B cell (primary cell): ENCODE data around the gene APOBEC4. TPM values are rescaled to one million over a fixed set of nuclear protein-coding genes. Genes with fewer than 3 reads are reported as not detected.

Experiments used
- ATAC-seq: fragments of 200-7000 bp; cut with Tn5 transposase; one replicate; pipeline ENCODE4 v1.10.0; 2021; ENCODE audit warnings: low read depth, mild to moderate bottlenecking, moderate number of reproducible peaks, moderate library complexity
- CTCF ChIA-PET: fragments of 350-600 bp; sonication (Branson Sonifier 250); formaldehyde crosslinking; loops from one replicate; lab custom pipeline; 2021; ENCODE audit warnings: antibody characterized with exemption, inconsistent platforms; lab: Charles Lee
- POLR2A ChIA-PET: fragments of 350-600 bp; sonication (Branson Sonifier 250); formaldehyde crosslinking; loops from one replicate; lab custom pipeline; 2021; ENCODE audit warnings: antibody characterized with exemption; lab: Charles Lee
- DNase-seq: peaks from one replicate; pipeline ENCODE4 v3.0.0; 2013
- H2AFZ ChIP-seq: 2 replicates; pipeline ENCODE4 v1.6.1; 2012; ENCODE audit warnings: mild to moderate bottlenecking, low read depth, low read length; ENCODE audit not compliant: insufficient read depth, poor library complexity, severe bottlenecking
- H3K27ac ChIP-seq, 2 donors: 1 replicate in 1 of 2; 2 replicates in 1 of 2; pipeline ENCODE4 v1.5.1; 2012 to 2013; ENCODE audit warnings: low read length in 2 of 2, mild to moderate bottlenecking in 2 of 2, moderate library complexity in 1 of 2
- H3K27me3 ChIP-seq, 4 experiments: fragments of 200-600 bp in 1 of 4; sonication (generic) in 1 of 4; replicated peaks in 1 of 4; 1 replicate in 2 of 4; 2 replicates in 2 of 4; pipeline versions ENCODE4 v1.6.1 to v1.7.0; 2013 to 2016; ENCODE audit warnings: low read length in 3 of 4, mild to moderate bottlenecking in 2 of 4, mixed read lengths in 1 of 4, moderate library complexity in 1 of 4; ENCODE audit not compliant: insufficient read depth in 4 of 4, control insufficient read depth in 3 of 4; ENCODE audit errors: control extremely low read depth in 1 of 4
- H3K36me3 ChIP-seq, 2 experiments: replicated peaks in 1 of 2; 1 replicate in 1 of 2; 2 replicates in 1 of 2; pipeline versions ENCODE4 v1.6.1 to v1.7.1; 2013; ENCODE audit warnings: low read length in 1 of 2; ENCODE audit not compliant: insufficient read depth in 2 of 2, control insufficient read depth in 1 of 2; ENCODE audit errors: control extremely low read depth in 1 of 2, extremely low read depth in 1 of 2
- H3K4me1 ChIP-seq, 2 donors: fragments of 200-600 bp in 1 of 2; sonication (generic) in 1 of 2; 1 replicate in 1 of 2; 2 replicates in 1 of 2; pipeline versions ENCODE4 v1.5.1 to v1.6.1; 2013 to 2017; ENCODE audit warnings: low read length in 2 of 2; ENCODE audit not compliant: control insufficient read depth in 2 of 2, insufficient read depth in 2 of 2
- H3K4me2 ChIP-seq: replicated peaks from 2 replicates; pipeline ENCODE3; 2012; ENCODE audit warnings: mild to moderate bottlenecking, low read depth, low read length; ENCODE audit not compliant: poor library complexity, severe bottlenecking
- H3K4me3 ChIP-seq, 5 experiments: fragments of 200-600 bp in 1 of 5; sonication (generic) in 1 of 5; 1 replicate in 3 of 5; 2 replicates in 2 of 5; pipeline versions ENCODE4 v1.5.1 to v1.7.0; 2011 to 2016; ENCODE audit warnings: low read length in 4 of 5, mild to moderate bottlenecking in 4 of 5, low read depth in 2 of 5, control low read depth in 1 of 5, moderate library complexity in 1 of 5; ENCODE audit not compliant: insufficient read depth in 1 of 5; ENCODE audit errors: control extremely low read depth in 1 of 5, extremely low read depth in 1 of 5
- H3K79me2 ChIP-seq: fragments of 200-600 bp; sonication (generic); one replicate; pipeline ENCODE4 v1.6.0; 2016; ENCODE audit warnings: low read length; ENCODE audit not compliant: control insufficient read depth, insufficient read depth
- H3K9ac ChIP-seq: fragments of 200-600 bp; sonication (generic); 2 replicates; pipeline ENCODE4 v1.6.1; 2017; ENCODE audit warnings: mild to moderate bottlenecking, low read length, moderate library complexity
- H3K9me3 ChIP-seq, 3 donors: one replicate each; pipeline versions ENCODE4 v1.6.1 to v1.7.1; 2013; ENCODE audit warnings: low read length in 2 of 3; ENCODE audit not compliant: control insufficient read depth in 2 of 3, insufficient read depth in 1 of 3; ENCODE audit errors: control extremely low read depth in 1 of 3
- H4K20me1 ChIP-seq: 2 replicates; pipeline ENCODE4 v1.6.0; 2012; ENCODE audit warnings: mild to moderate bottlenecking, low read length; ENCODE audit not compliant: insufficient read depth, control insufficient read depth, poor library complexity, severe bottlenecking
- H3K27ac Mint-ChIP-seq: one replicate; pipeline ENCODE4 v1.8.0; 2021; ENCODE audit warnings: mixed read lengths
- H3K27me3 Mint-ChIP-seq: one replicate; pipeline ENCODE4 v1.8.0; 2021; ENCODE audit warnings: mixed read lengths
- H3K4me1 Mint-ChIP-seq: one replicate; pipeline ENCODE4 v1.8.0; 2021; ENCODE audit warnings: mixed read lengths
- H3K4me3 Mint-ChIP-seq: one replicate; pipeline ENCODE4 v1.8.0; 2021; ENCODE audit warnings: mixed read lengths
- H3K9me3 Mint-ChIP-seq: one replicate; pipeline ENCODE4 v1.8.0; 2022; ENCODE audit warnings: mixed read lengths; ENCODE audit not compliant: insufficient read depth
- EZH2 ChIP-seq: IDR thresholded peaks from 2 replicates; pipeline ENCODE4 v1.6.1; 2012; ENCODE audit warnings: borderline replicate concordance, low read depth, mild to moderate bottlenecking, moderate library complexity, low read length; ENCODE audit not compliant: insufficient read depth, poor library complexity, severe bottlenecking
- WGBS: methylation state at CpG from one replicate; pipeline ENCODE4 v1.1.5; 2013; ENCODE audit warnings: missing lambda C conversion rate; ENCODE audit not compliant: insufficient coverage; 5-methylcytosine and 5-hydroxymethylcytosine counted together
- intact Hi-C: fragments of 100-400 bp; cut with micrococcal nuclease; formaldehyde crosslinking; loops from one replicate; pipeline ENCODE4 v1.10.0; 2022
- polyA plus RNA-seq: library from polyadenylated mRNA; depleted of rRNA; stranded (reverse); fragments of >200 nt; gene quantifications from 2 replicates; pipeline ENCODE4 v1.2.3, GENCODE V29; 2012
- total RNA-seq, 2 donors: library from RNA; stranded (reverse); fragments of 120-200 nt in 1 of 2; gene quantifications; 1 replicate in 1 of 2; 2 replicates in 1 of 2; pipeline versions ENCODE4 v1.2.3 to v1.2.4, GENCODE V29; 2013 to 2022
- TF ChIP-seq, protein P1 (sequence below): fragments of 200-600 bp; IDR thresholded peaks from one replicate; pipeline ENCODE4 v1.8.0; 2022; ENCODE audit warnings: antibody characterized with exemption, mild to moderate bottlenecking

The APOBEC4 gene
- total and polyA plus RNA-seq, 2 donors (not counting 1 experiment from before 2014, with no cell fraction given) = not detected

DNA sequence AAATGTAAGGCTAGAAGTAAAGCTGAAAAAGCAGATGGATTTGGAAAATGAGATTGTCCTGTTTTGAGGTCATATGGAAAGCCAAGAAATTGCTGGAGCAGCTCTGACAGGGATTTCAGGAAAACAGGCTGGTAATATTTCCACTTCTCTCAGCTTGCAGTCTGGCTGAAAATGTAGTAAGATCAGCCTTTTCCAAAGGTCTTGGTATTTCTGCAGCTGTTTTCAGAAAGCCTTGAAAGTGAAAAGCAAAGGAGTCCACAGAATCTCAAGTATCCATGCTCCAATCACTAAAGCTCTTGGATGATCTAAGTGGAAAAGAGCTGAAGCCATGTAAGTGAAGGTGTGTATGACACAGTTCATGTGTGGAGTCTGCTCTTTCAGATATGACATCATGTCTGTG lies 41.6 kb upstream of the APOBEC4 start:
- Mint-ChIP-seq H3K27ac (no peak overlapping the region), H3K27me3 (peaks cover 3% of the 10 kb centered on the region), H3K9me3 (no peaks in the 10 kb centered on the region), H3K4me3 (no peak overlapping the region), H3K4me1 (no peaks in the 10 kb centered on the region)
- H3K4me2 ChIP-seq = no peak overlapping the region
- H2AFZ ChIP-seq = no peak overlapping the region
- no peaks in the 10 kb centered on the region for H3K27me3 ChIP-seq
- H4K20me1 ChIP-seq = no peaks in the 10 kb centered on the region
- intact Hi-C loops = no loop called here
- ChIA-PET CTCF (interaction anchor here (2.2 to 3.0 kb wide), 2 partner anchors 10 to 221 kb away, joined by 10 to 17 read pairs; no protein-coding TSS in a partner anchor), POLR2A (no interaction called here)
- no peaks in the 10 kb centered on the region for H3K4me1 ChIP-seq
- H3K36me3 ChIP-seq = no peaks in the 10 kb centered on the region
- no peaks in the 10 kb centered on the region for H3K9me3 ChIP-seq
- H3K79me2 ChIP-seq = no peaks in the 10 kb centered on the region
- no peak overlapping the region for H3K4me3 ChIP-seq
- TF ChIP-seq, protein P1, sequence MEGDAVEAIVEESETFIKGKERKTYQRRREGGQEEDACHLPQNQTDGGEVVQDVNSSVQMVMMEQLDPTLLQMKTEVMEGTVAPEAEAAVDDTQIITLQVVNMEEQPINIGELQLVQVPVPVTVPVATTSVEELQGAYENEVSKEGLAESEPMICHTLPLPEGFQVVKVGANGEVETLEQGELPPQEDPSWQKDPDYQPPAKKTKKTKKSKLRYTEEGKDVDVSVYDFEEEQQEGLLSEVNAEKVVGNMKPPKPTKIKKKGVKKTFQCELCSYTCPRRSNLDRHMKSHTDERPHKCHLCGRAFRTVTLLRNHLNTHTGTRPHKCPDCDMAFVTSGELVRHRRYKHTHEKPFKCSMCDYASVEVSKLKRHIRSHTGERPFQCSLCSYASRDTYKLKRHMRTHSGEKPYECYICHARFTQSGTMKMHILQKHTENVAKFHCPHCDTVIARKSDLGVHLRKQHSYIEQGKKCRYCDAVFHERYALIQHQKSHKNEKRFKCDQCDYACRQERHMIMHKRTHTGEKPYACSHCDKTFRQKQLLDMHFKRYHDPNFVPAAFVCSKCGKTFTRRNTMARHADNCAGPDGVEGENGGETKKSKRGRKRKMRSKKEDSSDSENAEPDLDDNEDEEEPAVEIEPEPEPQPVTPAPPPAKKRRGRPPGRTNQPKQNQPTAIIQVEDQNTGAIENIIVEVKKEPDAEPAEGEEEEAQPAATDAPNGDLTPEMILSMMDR = no peak
- TF ChIP-seq EZH2 = no peak
- no peak overlapping the region for H3K27ac ChIP-seq
- ATAC-seq (no peak), DNase-seq (no peak)
- no peak overlapping the region for H3K9ac ChIP-seq

GRCh38 chr1:183694066-183694465 lies 41.0 kb upstream of the APOBEC4 start:
- TF ChIP-seq, protein P1 = no peak
- no peak for TF ChIP-seq EZH2
- DNase-seq = no peak
- Histone ChIP-seq H3K27ac (no peak overlapping the region), H3K27me3 (no peaks in the 10 kb centered on the region), H4K20me1 (no peaks in the 10 kb centered on the region), H3K9ac (no peak overlapping the region), H2AFZ (no peak overlapping the region), H3K79me2 (no peaks in the 10 kb centered on the region), H3K4me1 (no peaks in the 10 kb centered on the region), H3K36me3 (no peaks in the 10 kb centered on the region), H3K4me2 (no peak overlapping the region), H3K4me3 (no peak overlapping the region), H3K9me3 (no peaks in the 10 kb centered on the region)
- ChIA-PET CTCF (interaction anchor here (2.2 to 3.0 kb wide), 2 partner anchors 9 to 221 kb away, joined by 10 to 17 read pairs; no protein-coding TSS in a partner anchor), POLR2A (no interaction called here)
- no peak overlapping the region for H3K27ac Mint-ChIP-seq
- no peak overlapping the region for H3K4me3 Mint-ChIP-seq
- no peaks in the 10 kb centered on the region for H3K9me3 Mint-ChIP-seq
- 100% methylated on average over 1 of the region's 1 CpG for WGBS
- no peak for ATAC-seq
- intact Hi-C loops = no loop called here
- H3K27me3 Mint-ChIP-seq = peaks cover 3% of the 10 kb centered on the region
- H3K4me1 Mint-ChIP-seq = no peaks in the 10 kb centered on the region
